Measurements from ENCODE around the gene SPATA2L. TPM values are rescaled to one million over a fixed set of nuclear protein-coding genes. Genes with fewer than 3 reads are reported as not detected.
A peak's percentile ranks its signal among the peaks of the same experiment; 100 is the strongest.

SPATA2L gene
- total and polyA plus RNA-seq, 2 of the 13 experiments (the other 11 are each of a cell fraction or from before 2014, with no cell fraction given), result 9.1 to 20.7 TPM

DNA sequence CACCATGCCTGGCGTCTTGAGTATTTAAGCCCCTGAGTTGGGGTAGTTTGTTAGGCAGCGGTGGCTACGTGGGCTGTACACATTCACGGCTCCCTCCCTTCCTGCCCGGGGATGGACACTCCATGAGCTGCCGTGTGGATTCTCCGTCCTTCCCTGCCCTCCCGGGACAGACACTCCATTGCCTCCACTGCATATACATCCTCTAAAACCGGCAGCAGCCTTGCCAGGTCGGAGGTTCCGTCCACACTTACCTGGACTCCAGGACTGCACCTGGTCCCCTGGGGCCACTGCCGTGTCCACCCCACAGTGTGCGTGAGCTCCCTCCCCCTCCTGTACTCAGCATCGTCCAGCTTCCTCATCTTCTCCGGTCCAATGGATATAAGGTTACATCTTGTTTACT lies 3.5 kb upstream of the SPATA2L start:
- peak; percentile 4 for FAIRE-seq

DNA sequence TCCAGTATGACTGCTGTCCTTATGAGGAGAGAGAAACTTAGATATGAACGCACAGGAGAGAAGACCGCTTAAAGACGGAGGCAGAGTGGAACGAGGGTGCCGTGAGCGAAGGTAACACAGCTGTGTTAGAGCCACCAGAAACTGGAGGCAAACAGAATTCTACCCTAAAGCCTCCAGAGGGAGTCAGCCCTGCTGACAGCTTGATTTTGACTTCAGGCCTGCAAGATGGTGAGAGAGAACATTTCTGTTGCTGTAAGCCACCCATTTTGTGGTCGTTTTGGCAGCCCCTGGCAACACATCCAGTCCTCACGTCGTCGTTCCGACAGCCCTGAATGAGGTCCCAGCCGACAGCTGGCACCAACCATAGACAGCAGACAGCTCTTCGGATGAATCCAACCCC lies 2.8 kb upstream of the SPATA2L start:
- DNase-seq (ENCODE audit: low spot score), result no peak
- BruUV-seq (replicated peaks), result no TSS peak
- POLR2A ChIA-PET, result interaction anchor here (0.7 to 2.8 kb wide), 2 partner anchors 9 to 16 kb away, joined by 3 to 9 read pairs; partner anchors contain the start of gene VPS9D1
- ATAC-seq, result no peak
- Histone ChIP-seq H2AFZ (ENCODE audit: low read length) (no peak overlapping the region), H3K9me3 (ENCODE audit: low read length) (no peaks in the 10 kb centered on the region), H3K4me3 (replicated peaks in 1 of 3; ENCODE audit: insufficient read depth in 1 of 3, low read depth in 2 of 3, low read length in 3 of 3) (no peak overlapping the region), H3K27ac (ENCODE audit: extremely low read length, insufficient read depth, low read length) (no peak overlapping the region), H3K36me3 (replicated peaks in 1 of 2; ENCODE audit: control insufficient read depth in 1 of 2, insufficient read depth in 2 of 2, low read length in 2 of 2) (peaks cover 0 to under 1% of the 10 kb centered on the region in 2 experiments; a peak in 2 of 5 replicates), H4K20me1 (ENCODE audit: insufficient read depth, low read length) (no peaks in the 10 kb centered on the region), H3K79me2 (ENCODE audit: insufficient read depth, low read length) (peaks cover under 1% of the 10 kb centered on the region), H3K4me1 (ENCODE audit: insufficient read depth, low read length) (peaks cover 24% of the 10 kb centered on the region), H3K4me2 (ENCODE audit: low read depth, low read length) (no peak overlapping the region), H3K27me3 (ENCODE audit: control insufficient read depth in 1 of 2, insufficient read depth in 2 of 2, low read length in 2 of 2) (no peaks in the 10 kb centered on the region), H3K9ac (ENCODE audit: insufficient read depth, low read depth, low read length) (no peak overlapping the region)
- no peak for FAIRE-seq
- intact Hi-C loops (cut with micrococcal nuclease; ENCODE audit: unreplicated experiment), result loop anchor here (5.0 to 10.0 kb wide), 2 partner anchors 121 to 213 kb away; partner anchors contain the start of genes MC1R and SPIRE2
- in situ Hi-C loops (cut with HindIII; ENCODE audit: extremely low pct_ligation_motif_present, low pct_unique_long_range_greater_than_20kb), result loop anchor here (5.0 kb wide), 1 partner anchor 47 kb away; the partner anchor contains the start of genes CHMP1A and SPATA33
- CTCF ChIA-PET (ENCODE audit: low intra/inter-chr PET ratio, low total read pairs), result no interaction called here
- WGBS (ENCODE audit: low lambda C conversion rate), result 84% methylated on average over 13 of the region's 13 CpGs
- TF ChIP-seq ZSCAN29 (CRISPR knock-in tag; conservative IDR thresholded peaks at IDR 0.05), result no peak
- TF ChIP-seq JUN (CRISPR knock-in tag; IDR thresholded peaks at IDR 0.05), result no peak
- TF ChIP-seq, protein P1, sequence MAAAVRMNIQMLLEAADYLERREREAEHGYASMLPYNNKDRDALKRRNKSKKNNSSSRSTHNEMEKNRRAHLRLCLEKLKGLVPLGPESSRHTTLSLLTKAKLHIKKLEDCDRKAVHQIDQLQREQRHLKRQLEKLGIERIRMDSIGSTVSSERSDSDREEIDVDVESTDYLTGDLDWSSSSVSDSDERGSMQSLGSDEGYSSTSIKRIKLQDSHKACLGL (CRISPR knock-in tag; IDR thresholded peaks at IDR 0.05), result no peak
- TF ChIP-seq FOXK2 (IDR thresholded peaks at IDR 0.05), result no peak
- TF ChIP-seq MBNL3 (CRISPR knock-in tag; conservative IDR thresholded peaks at IDR 0.05), result no peak
- TF ChIP-seq ZKSCAN5 (CRISPR knock-in tag; IDR thresholded peaks at IDR 0.05), result no peak
- TF ChIP-seq NR2F2 (IDR thresholded peaks at IDR 0.05; ENCODE audit: borderline replicate concordance, low read depth), result no peak
- TF ChIP-seq, protein P2, sequence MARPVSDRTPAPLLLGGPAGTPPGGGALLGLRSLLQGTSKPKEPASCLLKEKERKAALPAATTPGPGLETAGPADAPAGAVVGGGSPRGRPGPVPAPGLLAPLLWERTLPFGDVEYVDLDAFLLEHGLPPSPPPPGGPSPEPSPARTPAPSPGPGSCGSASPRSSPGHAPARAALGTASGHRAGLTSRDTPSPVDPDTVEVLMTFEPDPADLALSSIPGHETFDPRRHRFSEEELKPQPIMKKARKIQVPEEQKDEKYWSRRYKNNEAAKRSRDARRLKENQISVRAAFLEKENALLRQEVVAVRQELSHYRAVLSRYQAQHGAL (CRISPR knock-in tag; IDR thresholded peaks at IDR 0.05; ENCODE audit: not compliant biosample characterization), result no peak
- no peak for TF ChIP-seq ZC3H4 (CRISPR knock-in tag; IDR thresholded peaks at IDR 0.05; ENCODE audit: borderline replicate concordance)
- TF ChIP-seq, protein P3, sequence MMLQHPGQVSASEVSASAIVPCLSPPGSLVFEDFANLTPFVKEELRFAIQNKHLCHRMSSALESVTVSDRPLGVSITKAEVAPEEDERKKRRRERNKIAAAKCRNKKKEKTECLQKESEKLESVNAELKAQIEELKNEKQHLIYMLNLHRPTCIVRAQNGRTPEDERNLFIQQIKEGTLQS (CRISPR knock-in tag; IDR thresholded peaks at IDR 0.05), result no peak
- no peak for TF ChIP-seq HES4 (CRISPR knock-in tag; IDR thresholded peaks at IDR 0.05; ENCODE audit: borderline replicate concordance)
- TF ChIP-seq MIER3 (CRISPR knock-in tag; IDR thresholded peaks at IDR 0.05; ENCODE audit: borderline replicate concordance), result no peak
- no peak for TF ChIP-seq GTF3A (CRISPR knock-in tag; conservative IDR thresholded peaks at IDR 0.05)
- TF ChIP-seq, protein P4, sequence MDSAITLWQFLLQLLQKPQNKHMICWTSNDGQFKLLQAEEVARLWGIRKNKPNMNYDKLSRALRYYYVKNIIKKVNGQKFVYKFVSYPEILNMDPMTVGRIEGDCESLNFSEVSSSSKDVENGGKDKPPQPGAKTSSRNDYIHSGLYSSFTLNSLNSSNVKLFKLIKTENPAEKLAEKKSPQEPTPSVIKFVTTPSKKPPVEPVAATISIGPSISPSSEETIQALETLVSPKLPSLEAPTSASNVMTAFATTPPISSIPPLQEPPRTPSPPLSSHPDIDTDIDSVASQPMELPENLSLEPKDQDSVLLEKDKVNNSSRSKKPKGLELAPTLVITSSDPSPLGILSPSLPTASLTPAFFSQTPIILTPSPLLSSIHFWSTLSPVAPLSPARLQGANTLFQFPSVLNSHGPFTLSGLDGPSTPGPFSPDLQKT (CRISPR knock-in tag; IDR thresholded peaks at IDR 0.05; ENCODE audit: borderline replicate concordance), result no peak
- no peak for TF ChIP-seq PHF21A (CRISPR knock-in tag; IDR thresholded peaks at IDR 0.05)
- TF ChIP-seq KLF11 (CRISPR knock-in tag; IDR thresholded peaks at IDR 0.05), result no peak

More for the DNA sequence above, 3.5 kb upstream of the SPATA2L start:
- intact Hi-C loops (cut with micrococcal nuclease; ENCODE audit: unreplicated experiment) (loop anchor here (10.0 kb wide), 1 partner anchor 120 kb away; the partner anchor contains the start of gene SPIRE2), in situ Hi-C loops (cut with HindIII; ENCODE audit: extremely low pct_ligation_motif_present, low pct_unique_long_range_greater_than_20kb) (loop anchor here (5.0 kb wide), 1 partner anchor 72 kb away; no protein-coding TSS in a partner anchor)
- Histone ChIP-seq H3K4me2 (ENCODE audit: low read depth, low read length) (no peak overlapping the region), H4K20me1 (ENCODE audit: insufficient read depth, low read length) (no peaks in the 10 kb centered on the region), H3K27me3 (ENCODE audit: control insufficient read depth in 1 of 2, insufficient read depth in 2 of 2, low read length in 2 of 2) (no peaks in the 10 kb centered on the region), H3K4me1 (ENCODE audit: insufficient read depth, low read length) (peaks cover 17% of the 10 kb centered on the region), H3K79me2 (ENCODE audit: insufficient read depth, low read length) (no peaks in the 10 kb centered on the region), H3K9ac (ENCODE audit: insufficient read depth, low read depth, low read length) (no peak overlapping the region), H3K36me3 (replicated peaks in 1 of 2; ENCODE audit: control insufficient read depth in 1 of 2, insufficient read depth in 2 of 2, low read length in 2 of 2) (no peaks in the 10 kb centered on the region; a peak in 1 of 5 replicates), H2AFZ (ENCODE audit: low read length) (no peak overlapping the region), H3K4me3 (replicated peaks in 1 of 3; ENCODE audit: insufficient read depth in 1 of 3, low read depth in 2 of 3, low read length in 3 of 3) (no peak overlapping the region), H3K27ac (ENCODE audit: extremely low read length, insufficient read depth, low read length) (no peak overlapping the region), H3K9me3 (ENCODE audit: low read length) (no peaks in the 10 kb centered on the region)
- POLR2A ChIA-PET, result interaction anchor here (1.2 to 2.8 kb wide), 4 partner anchors 14 to 218 kb away, joined by 4 to 12 read pairs (median 6); partner anchors contain the start of genes TUBB3 and VPS9D1
- TF ChIP-seq AGO1 (IDR thresholded peaks at IDR 0.05; ENCODE audit: low read depth, low read length, poor library complexity, severe bottlenecking) (peak; percentile 51), MIER2 (CRISPR knock-in tag; IDR thresholded peaks at IDR 0.05) (no peak)
- no peak for DNase-seq (ENCODE audit: low spot score)
- no TSS peak for BruUV-seq (replicated peaks)
- WGBS (ENCODE audit: low lambda C conversion rate), result 82% methylated on average over 15 of the region's 15 CpGs
- CTCF ChIA-PET (ENCODE audit: low intra/inter-chr PET ratio, low total read pairs), result no interaction called here
- ATAC-seq, result no peak
